Hematopoietic multipotent progenitor cell treated with erythropoietin and hydrocortisone succinate and interleukin-3 and kit ligand, for 17 days (in vitro differentiated cells): ENCODE data around the gene SPOCK2.

Experiments used
- DNase-seq: peaks from one replicate; pipeline ENCODE4 v3.0.0-alpha.2; 2015; ENCODE audit warnings: low spot score

SPOCK2 gene

DNA sequence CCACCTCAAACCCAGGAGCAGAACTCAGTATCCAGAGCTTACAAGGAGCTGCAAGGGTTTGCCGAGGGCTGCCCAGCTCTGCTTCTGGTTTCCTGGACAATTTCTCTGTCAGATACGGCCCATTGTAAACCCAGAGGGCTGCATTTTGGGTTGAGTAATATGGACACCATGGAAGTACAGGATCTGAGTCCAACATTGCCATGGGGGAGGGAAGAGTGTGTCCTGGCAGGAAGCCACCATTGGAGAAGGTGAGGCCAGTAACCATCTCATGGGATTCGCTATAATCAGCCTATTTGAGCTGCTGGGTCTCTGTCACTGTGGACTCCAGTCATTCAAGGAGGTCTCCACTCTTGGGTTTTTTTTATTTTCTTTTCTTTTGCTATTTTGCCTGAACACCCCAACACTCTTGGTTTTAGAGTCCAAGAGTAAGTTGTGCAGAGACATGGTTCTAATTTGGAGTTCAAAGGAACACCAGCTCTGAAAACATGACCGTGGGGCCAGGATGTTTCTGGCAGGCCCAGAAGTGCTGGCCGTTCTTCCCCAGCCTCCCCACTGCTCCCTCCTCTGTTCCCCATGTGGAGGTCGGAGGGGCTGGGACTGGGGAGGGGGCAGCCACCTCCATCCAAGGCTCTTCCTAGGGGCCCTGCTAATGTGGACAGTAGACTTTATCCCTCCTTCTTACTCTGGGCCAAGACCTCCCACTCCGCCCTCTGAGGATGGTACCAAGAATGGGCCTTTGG, 77.9 kb downstream of the SPOCK2 start:
- DNase-seq: no peak

DNA sequence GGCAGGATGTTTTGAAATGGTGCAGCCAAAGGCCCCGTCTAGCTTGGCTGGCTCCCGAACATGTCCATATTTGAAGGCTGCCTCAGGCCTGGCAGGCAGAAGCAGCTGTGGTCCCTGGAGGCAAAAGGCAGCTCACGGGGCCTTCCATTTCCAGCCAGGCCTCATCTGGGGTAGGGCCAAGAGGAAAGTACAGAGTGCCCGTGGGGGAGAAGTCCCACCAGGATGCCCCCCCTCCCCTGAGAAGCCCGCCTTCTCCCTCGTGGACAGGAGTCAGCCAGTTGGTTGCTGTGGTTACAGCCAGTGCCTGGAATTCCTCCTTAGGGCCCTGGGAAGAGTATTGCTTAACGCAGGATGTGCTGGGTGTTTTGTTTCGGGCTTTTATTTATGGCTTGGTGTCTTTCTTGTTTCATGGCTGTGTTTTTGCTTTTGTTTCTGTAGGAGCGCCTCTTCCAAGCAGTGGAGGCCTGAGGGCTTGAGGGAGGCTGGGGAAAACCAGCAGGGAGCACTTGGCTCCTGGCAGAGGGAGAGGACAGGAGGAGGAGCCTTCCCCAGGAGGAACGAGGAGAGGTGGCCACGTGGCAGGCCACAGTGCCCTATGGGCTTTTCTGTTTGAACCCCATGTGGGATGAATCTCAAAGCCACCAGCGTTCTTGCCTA, 78.8 kb downstream of the SPOCK2 start:
- no peak for DNase-seq

DNA sequence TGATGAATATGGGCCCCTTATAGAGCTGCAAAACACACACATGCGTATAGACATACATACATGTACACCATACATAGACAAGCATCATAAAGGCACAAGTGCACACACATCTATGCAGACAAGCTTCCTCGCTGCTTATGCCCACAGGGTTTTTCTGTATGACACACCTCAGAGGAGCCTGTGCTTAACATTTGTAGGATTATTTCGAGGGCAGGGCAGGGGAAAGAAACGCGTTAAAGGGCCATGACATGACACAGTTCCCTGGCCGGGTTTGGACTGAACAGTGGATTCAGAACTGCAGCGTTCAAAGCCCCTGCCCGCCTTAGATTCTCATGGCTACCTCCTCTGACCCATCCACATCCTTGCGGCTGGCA, 79.3 kb downstream of the SPOCK2 start:
- no peak for DNase-seq
